ENCODE measurements around the gene ART3.
"Not testable (repeated sequence)": the region's sequence is repeated elsewhere in the genome, so short reads cannot be mapped to it uniquely, and the experiment has no call there.

Gene ART3, protein sequence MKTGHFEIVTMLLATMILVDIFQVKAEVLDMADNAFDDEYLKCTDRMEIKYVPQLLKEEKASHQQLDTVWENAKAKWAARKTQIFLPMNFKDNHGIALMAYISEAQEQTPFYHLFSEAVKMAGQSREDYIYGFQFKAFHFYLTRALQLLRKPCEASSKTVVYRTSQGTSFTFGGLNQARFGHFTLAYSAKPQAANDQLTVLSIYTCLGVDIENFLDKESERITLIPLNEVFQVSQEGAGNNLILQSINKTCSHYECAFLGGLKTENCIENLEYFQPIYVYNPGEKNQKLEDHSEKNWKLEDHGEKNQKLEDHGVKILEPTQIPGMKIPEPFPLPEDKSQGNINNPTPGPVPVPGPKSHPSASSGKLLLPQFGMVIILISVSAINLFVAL

DNA sequence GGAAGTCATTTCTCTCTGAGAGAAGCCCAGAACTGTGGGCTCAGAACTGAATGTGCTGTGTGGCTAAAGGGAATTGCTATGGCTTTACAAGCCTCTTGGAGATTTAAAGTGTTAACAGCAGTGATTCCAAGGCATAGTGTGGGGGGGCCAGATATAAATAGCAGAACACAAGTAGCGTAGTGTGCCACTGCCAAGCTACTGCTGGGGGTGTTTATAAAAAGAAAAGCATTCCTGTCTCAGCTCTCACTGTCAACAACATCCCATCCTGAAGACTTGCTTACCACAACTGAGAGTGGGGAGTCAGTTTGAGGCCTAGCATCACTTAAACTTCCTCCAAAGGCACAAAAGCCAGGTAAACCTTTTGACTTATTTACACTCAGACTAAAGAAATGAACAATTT, at the start of gene ART3:
ART3 (plus strand) TSS at position 242 of the 400 bp plus-strand sequence. CDS start 1,181 bp downstream, outside the sequence.
- no peak for DNase-seq
- TF ChIP-seq GATA1 (IDR thresholded peaks at IDR 0.05; ENCODE audit: low read depth, low read length) (no peak), POLR2A (IDR thresholded peaks at IDR 0.05; ENCODE audit: low read length) (no peak)

GRCh38 chr4:76028350-76028765, 46.2 kb upstream of the ART3 start:
- DNase-seq, result no peak
- no peak for TF ChIP-seq GATA1 (IDR thresholded peaks at IDR 0.05; ENCODE audit: low read depth, low read length)
- TF ChIP-seq POLR2A (IDR thresholded peaks at IDR 0.05; ENCODE audit: low read length), result no peak

- TF ChIP-seq GATA1 (IDR thresholded peaks at IDR 0.05; ENCODE audit: low read depth, low read length), result no peak
- TF ChIP-seq POLR2A (IDR thresholded peaks at IDR 0.05; ENCODE audit: low read length), result no peak
- no peak for DNase-seq
Observed at GRCh38 chr4:76029300-76029699, 45.2 kb upstream of the ART3 start.

DNA sequence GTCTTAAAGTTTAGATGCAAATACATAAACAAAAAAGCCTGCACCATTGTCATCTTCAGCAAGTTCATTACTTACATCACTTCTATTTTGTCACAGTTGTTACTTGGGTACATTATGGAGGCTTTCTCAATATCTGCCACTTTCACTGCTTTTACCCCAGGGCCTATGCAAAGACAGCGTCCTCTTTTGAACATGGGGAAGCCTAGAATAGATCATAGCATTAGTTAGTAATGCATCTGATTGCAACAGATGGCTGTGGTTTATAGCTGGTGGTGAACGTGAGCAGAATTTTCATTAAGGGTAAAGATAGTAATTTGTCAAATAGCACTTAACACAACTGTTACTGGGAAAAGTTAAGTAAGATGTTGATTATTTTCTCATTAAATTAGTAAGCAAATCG, 39.4 kb upstream of the ART3 start:
- no peak for TF ChIP-seq GATA1 (IDR thresholded peaks at IDR 0.05; ENCODE audit: low read depth, low read length)
- TF ChIP-seq POLR2A (IDR thresholded peaks at IDR 0.05; ENCODE audit: low read length), result no peak
- DNase-seq, result no peak

DNA sequence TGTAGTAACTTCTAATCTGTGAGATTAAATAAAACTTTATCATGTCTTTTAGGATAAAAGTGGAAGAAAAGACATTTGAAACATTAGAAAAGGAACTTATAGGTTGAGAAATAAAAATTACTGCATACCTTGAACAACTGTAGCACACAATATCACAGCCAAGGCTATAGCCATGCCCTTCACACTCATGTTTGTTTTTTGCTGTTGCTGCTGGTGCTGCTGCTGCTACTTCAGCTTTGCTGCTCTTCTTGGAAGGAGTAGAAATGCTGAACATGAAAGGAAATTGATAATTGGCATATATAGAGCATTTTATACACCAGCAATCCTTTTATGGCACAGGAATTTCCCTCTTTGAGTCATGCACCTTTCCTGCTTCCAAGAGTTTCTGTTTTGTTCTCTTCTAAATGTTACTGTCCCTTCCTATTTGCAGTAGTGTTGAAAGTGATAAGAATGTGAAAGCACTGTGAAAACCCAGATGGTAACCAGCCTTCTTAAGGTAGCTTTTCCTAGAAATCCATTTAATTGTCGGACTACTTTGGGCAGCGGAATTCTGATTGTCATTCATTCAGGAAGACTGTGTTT, 38.6 kb upstream of the ART3 start, which contains the start of gene CXCL11:
CXCL11 (minus strand) TSS at position 272 of the 582 bp plus-strand sequence; CDS start at position 189, 83 bp downstream.
- no peak for DNase-seq
- TF ChIP-seq GATA1 (IDR thresholded peaks at IDR 0.05; ENCODE audit: low read depth, low read length) (no peak), POLR2A (IDR thresholded peaks at IDR 0.05; ENCODE audit: low read length) (no peak)

DNA sequence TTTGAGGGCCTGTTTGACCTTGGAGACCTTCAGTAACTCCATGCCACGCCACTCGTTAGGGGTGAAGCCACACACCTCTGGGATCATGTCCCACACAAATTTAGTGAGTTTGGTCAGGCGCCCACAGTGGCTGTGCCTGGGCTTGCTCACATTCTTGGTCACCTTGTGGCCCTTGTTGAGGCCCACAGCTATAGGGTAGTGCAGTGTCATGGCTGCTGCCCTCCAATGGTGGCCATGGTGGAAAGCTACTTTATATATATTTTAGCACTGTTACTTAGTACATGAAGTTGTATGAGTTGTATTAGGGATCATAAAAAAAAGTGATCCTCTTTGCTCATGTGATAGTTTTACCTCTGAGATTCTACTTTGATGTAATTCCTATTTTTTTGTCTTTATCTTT, 37.7 kb upstream of the ART3 start:
- TF ChIP-seq GATA1 (IDR thresholded peaks at IDR 0.05; ENCODE audit: low read depth, low read length) (no peak), POLR2A (IDR thresholded peaks at IDR 0.05; ENCODE audit: low read length) (no peak)
- no peak for DNase-seq

- not testable (repeated sequence) for DNase-seq
Observed at GRCh38 chr4:76042241-76042998, 32.1 kb upstream of the ART3 start.

GRCh38 chr4:76043306-76043705, 31.2 kb upstream of the ART3 start:
- not testable (repeated sequence) for DNase-seq

DNA sequence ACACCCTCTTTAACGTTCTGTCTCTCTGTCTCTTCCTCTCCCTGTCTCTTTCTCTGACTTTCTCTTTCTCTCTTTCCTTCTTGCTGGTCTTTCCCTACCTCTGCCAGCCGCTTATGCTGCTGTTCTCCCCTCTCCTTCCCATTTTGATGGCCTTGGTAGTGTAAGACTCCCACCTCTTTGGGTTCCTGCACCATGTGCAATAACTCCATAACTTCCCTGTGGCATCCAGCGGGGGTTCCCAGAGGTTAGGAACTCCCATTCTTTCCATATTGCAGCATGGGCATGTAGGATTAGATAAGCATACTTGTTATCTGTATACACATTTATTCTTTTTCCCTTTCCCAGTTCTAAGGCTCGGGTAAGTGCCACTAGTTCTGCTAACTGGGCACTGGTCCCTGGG, 29.8 kb upstream of the ART3 start:
- DNase-seq, result not testable (repeated sequence)

GRCh38 chr4:76049860-76050416, 24.6 kb upstream of the ART3 start:
- not testable (repeated sequence) for DNase-seq

DNA sequence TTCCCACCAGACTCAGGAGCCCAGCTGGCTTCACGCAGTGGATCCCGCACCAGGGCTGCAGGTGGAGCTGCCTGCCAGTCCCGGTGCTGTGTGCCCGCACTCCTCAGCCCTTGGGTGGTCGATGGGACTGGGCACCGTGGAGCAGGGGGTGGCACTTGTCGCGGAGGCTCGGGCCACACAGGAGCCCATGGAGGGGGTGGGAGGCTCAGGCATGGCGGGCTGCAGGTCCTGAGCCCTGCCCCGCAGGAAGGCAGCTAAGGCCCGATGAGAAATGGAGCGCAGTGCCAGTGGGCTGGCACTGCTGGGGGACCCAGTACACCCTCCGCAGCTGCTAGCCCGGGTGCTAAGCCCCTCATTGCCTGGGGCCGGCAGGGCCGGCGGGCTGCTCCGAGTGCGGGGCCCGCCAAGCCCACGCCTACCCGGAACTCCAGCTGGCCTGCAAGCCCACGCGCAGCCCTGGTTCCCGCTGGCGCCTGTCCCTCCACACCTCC, 23.9 kb upstream of the ART3 start:
- not testable (repeated sequence) for DNase-seq

DNA sequence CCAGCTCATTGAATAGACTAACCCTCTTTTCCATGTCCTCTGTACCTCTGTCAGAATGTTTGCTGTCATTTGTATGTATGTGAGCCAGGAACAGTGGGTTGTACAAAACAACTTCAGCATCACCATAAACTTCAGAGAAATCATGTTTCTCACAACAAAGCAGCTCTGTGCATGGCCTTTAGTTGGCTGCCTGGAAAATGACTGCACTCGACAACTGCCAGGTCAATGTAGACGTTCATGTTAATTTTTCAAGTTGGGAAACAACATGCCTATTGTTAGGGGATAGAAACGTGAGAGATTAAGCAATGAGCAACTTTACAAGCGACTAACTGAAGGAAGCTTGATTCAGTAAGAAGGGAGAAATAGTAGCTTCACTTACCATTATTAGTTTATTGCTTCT, 20.8 kb upstream of the ART3 start:
- TF ChIP-seq GATA1 (IDR thresholded peaks at IDR 0.05; ENCODE audit: low read depth, low read length) (no peak), POLR2A (IDR thresholded peaks at IDR 0.05; ENCODE audit: low read length) (no peak)
- no peak for DNase-seq

DNA sequence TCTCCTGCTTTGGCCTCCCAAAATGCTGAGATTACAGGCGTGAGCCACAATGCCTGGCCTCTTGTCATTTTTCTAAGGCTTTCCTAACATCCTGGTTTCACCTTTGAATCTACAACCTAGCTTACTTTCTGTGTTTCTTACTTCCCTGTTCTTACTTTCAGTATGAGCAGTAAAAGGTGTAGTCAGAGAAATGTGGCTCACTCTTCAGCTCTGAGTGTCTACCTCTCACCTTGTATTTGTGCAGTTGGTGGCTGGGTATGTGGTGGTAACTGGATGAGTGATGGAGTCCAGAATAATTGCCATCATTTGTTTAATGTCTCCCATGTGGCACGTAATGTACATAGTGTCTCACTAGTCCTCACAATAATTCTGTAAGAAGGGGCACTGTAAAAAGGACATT, 19.5 kb upstream of the ART3 start:
- DNase-seq, result no peak
- TF ChIP-seq POLR2A (IDR thresholded peaks at IDR 0.05; ENCODE audit: low read length), result no peak
- TF ChIP-seq GATA1 (IDR thresholded peaks at IDR 0.05; ENCODE audit: low read depth, low read length), result no peak

- TF ChIP-seq POLR2A (IDR thresholded peaks at IDR 0.05; ENCODE audit: low read length) (no peak), GATA1 (IDR thresholded peaks at IDR 0.05; ENCODE audit: low read depth, low read length) (no peak)
- DNase-seq, result no peak
Observed at GRCh38 chr4:76055421-76055820, 19.1 kb upstream of the ART3 start.

GRCh38 chr4:76058302-76058701, 16.2 kb upstream of the ART3 start:
- DNase-seq, result no peak
- TF ChIP-seq POLR2A (IDR thresholded peaks at IDR 0.05; ENCODE audit: low read length), result no peak
